HUES64 (cell line): ENCODE measurements around the gene ZNF436.

Experiments used
- H3K27ac ChIP-seq: 2 replicates; pipeline ENCODE4 v1.7.0; 2013; ENCODE audit warnings: low read depth, low read length, inconsistent platforms
- H3K27me3 ChIP-seq: 2 replicates; pipeline ENCODE4 v1.6.1; 2013; ENCODE audit warnings: mild to moderate bottlenecking, low read length; ENCODE audit not compliant: insufficient read depth
- H3K36me3 ChIP-seq: 2 replicates; pipeline ENCODE4 v1.6.1; 2013; ENCODE audit warnings: mild to moderate bottlenecking, low read length; ENCODE audit not compliant: insufficient read depth
- H3K4me1 ChIP-seq: 2 replicates; pipeline ENCODE4 v1.6.1; 2013; ENCODE audit warnings: mild to moderate bottlenecking, low read length, moderate library complexity; ENCODE audit not compliant: insufficient read depth
- H3K4me3 ChIP-seq: 2 replicates; pipeline ENCODE4 v1.5.1; 2013; ENCODE audit warnings: mild to moderate bottlenecking, low read length, moderate library complexity
- H3K9ac ChIP-seq: 2 replicates; pipeline ENCODE4 v1.6.1; 2013; ENCODE audit warnings: mild to moderate bottlenecking, low read depth, low read length
- H3K9me3 ChIP-seq: 2 replicates; pipeline ENCODE4 v1.6.1; 2013; ENCODE audit warnings: low read depth, low read length; ENCODE audit not compliant: insufficient read depth
- WGBS: fragments of 150-250, 120-280 bp; methylation state at CpG from one replicate; pipeline ENCODE4 v1.1.7; 2013; ENCODE audit warnings: missing lambda C conversion rate; 5-methylcytosine and 5-hydroxymethylcytosine counted together

Gene ZNF436

GRCh38 chr1:23362218-23362713, 7.4 kb downstream of the ZNF436 start:
- no peaks in the 10 kb centered on the region for H3K4me1 ChIP-seq
- no peak overlapping the region for H3K9ac ChIP-seq
- no peak overlapping the region for H3K4me3 ChIP-seq
- H3K27ac ChIP-seq: no peak overlapping the region
- peaks cover 94% of the 10 kb centered on the region for H3K27me3 ChIP-seq
- peaks cover 62% of the 10 kb centered on the region for H3K9me3 ChIP-seq
- WGBS: 96% methylated on average over 12 of the region's 13 CpGs
- peaks cover 28% of the 10 kb centered on the region for H3K36me3 ChIP-seq

- Histone ChIP-seq H3K4me3 (no peak overlapping the region), H3K4me1 (no peaks in the 10 kb centered on the region), H3K9me3 (peaks cover 46% of the 10 kb centered on the region), H3K27ac (no peak overlapping the region), H3K9ac (no peak overlapping the region), H3K27me3 (peaks cover 100% of the 10 kb centered on the region), H3K36me3 (peaks cover 22% of the 10 kb centered on the region)
- WGBS: 98% methylated on average over 3 of the region's 3 CpGs
Measured at GRCh38 chr1:23358310-23358875, 11.2 kb downstream of the ZNF436 start.

GRCh38 chr1:23357138-23357908, 12.3 kb downstream of the ZNF436 start:
- Histone ChIP-seq H3K4me3 (no peak overlapping the region), H3K9me3 (peaks cover 35% of the 10 kb centered on the region), H3K27ac (no peak overlapping the region), H3K27me3 (peaks cover 100% of the 10 kb centered on the region), H3K9ac (no peak overlapping the region), H3K4me1 (no peaks in the 10 kb centered on the region), H3K36me3 (peaks cover 14% of the 10 kb centered on the region)
- 5% methylated on average over 3 of the region's 3 CpGs for WGBS

- Histone ChIP-seq H3K9ac (no peak overlapping the region), H3K36me3 (peaks cover 7% of the 10 kb centered on the region; the same call in 1 of the 2 replicates), H3K4me1 (no peaks in the 10 kb centered on the region), H3K9me3 (peaks cover 28% of the 10 kb centered on the region), H3K4me3 (no peak overlapping the region), H3K27me3 (peaks cover 100% of the 10 kb centered on the region), H3K27ac (no peak overlapping the region)
- 83% methylated on average over 8 of the region's 8 CpGs for WGBS
Measured at GRCh38 chr1:23356471-23357137, 13.0 kb downstream of the ZNF436 start.

- Histone ChIP-seq H3K27ac (no peak overlapping the region), H3K4me3 (no peak overlapping the region), H3K9ac (no peak overlapping the region), H3K27me3 (peaks cover 99% of the 10 kb centered on the region), H3K4me1 (no peaks in the 10 kb centered on the region), H3K36me3 (no peaks in the 10 kb centered on the region), H3K9me3 (peaks cover 4% of the 10 kb centered on the region; the same call in 1 of the 2 replicates)
- WGBS: 44% methylated on average over 3 of the region's 3 CpGs
Measured at GRCh38 chr1:23354245-23354644, 15.4 kb downstream of the ZNF436 start.

GRCh38 chr1:23352096-23352695, 17.4 kb downstream of the ZNF436 start:
- Histone ChIP-seq H3K27me3 (peaks cover 99% of the 10 kb centered on the region), H3K9ac (no peak overlapping the region), H3K36me3 (no peaks in the 10 kb centered on the region), H3K27ac (no peak overlapping the region), H3K9me3 (no peaks in the 10 kb centered on the region), H3K4me1 (no peaks in the 10 kb centered on the region), H3K4me3 (no peak overlapping the region)
- whole genome bisulfite sequencing: 57% methylated on average over 1 of the region's 1 CpG

GRCh38 chr1:23345920-23346319, 23.7 kb downstream of the ZNF436 start:
- WGBS: 96% methylated on average over 14 of the region's 14 CpGs

GRCh38 chr1:23344987-23345472, 24.6 kb downstream of the ZNF436 start:
- 57% methylated on average over 8 of the region's 8 CpGs for WGBS

More at GRCh38 chr1:23345920-23346319, 23.7 kb downstream of the ZNF436 start:
- Histone ChIP-seq H3K9me3 (no peaks in the 10 kb centered on the region), H3K4me1 (peaks cover 16% of the 10 kb centered on the region), H3K36me3 (no peaks in the 10 kb centered on the region), H3K4me3 (no peak overlapping the region), H3K9ac (no peak overlapping the region), H3K27ac (no peak overlapping the region), H3K27me3 (peaks cover 54% of the 10 kb centered on the region)

GRCh38 chr1:23344111-23344986, 25.3 kb downstream of the ZNF436 start, which contains the start of gene HNRNPR:
TSS of gene HNRNPR (minus strand) at chr1:23344284. CDS start at chr1:23341008, 3,276 bp downstream.
- WGBS: under 1% methylated on average over 87 of the region's 87 CpGs

More at GRCh38 chr1:23344987-23345472, 24.6 kb downstream of the ZNF436 start:
- Histone ChIP-seq H3K36me3 (peaks cover 4% of the 10 kb centered on the region; the same call in 1 of the 2 replicates), H3K4me3 (peak overlapping the region; percentile 69), H3K9me3 (no peaks in the 10 kb centered on the region), H3K27ac (peak overlapping the region; percentile 74), H3K4me1 (peaks cover 24% of the 10 kb centered on the region), H3K9ac (peak overlapping the region; percentile 92), H3K27me3 (peaks cover 46% of the 10 kb centered on the region)

More at GRCh38 chr1:23344111-23344986, 25.3 kb downstream of the ZNF436 start, which contains the start of gene HNRNPR:
- Histone ChIP-seq H3K4me3 (peak within 1 kb of the TSS; percentile 92), H3K9me3 (no peaks in the 10 kb centered on the region), H3K4me1 (peaks cover 29% of the 10 kb centered on the region), H3K36me3 (peaks cover 4% of the 10 kb centered on the region; the same call in 1 of the 2 replicates), H3K27me3 (peaks cover 39% of the 10 kb centered on the region), H3K27ac (peak within 1 kb of the TSS; percentile 93), H3K9ac (peak within 1 kb of the TSS; percentile 98)
